ENCODE results near the gene SERPINA6. TPM values are rescaled to one million over a fixed set of nuclear protein-coding genes. Genes with fewer than 3 reads are reported as not detected.
A peak's percentile ranks its signal among the peaks of the same experiment; 100 is the strongest.
"Not testable (repeated sequence)": the region's sequence is repeated elsewhere in the genome, so short reads cannot be mapped to it uniquely, and the experiment has no call there.

Gene SERPINA6, protein sequence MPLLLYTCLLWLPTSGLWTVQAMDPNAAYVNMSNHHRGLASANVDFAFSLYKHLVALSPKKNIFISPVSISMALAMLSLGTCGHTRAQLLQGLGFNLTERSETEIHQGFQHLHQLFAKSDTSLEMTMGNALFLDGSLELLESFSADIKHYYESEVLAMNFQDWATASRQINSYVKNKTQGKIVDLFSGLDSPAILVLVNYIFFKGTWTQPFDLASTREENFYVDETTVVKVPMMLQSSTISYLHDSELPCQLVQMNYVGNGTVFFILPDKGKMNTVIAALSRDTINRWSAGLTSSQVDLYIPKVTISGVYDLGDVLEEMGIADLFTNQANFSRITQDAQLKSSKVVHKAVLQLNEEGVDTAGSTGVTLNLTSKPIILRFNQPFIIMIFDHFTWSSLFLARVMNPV
- not detected in 2 replicates for total RNA-seq (2014; rRNA removed; shearing (Covaris generic))

DNA sequence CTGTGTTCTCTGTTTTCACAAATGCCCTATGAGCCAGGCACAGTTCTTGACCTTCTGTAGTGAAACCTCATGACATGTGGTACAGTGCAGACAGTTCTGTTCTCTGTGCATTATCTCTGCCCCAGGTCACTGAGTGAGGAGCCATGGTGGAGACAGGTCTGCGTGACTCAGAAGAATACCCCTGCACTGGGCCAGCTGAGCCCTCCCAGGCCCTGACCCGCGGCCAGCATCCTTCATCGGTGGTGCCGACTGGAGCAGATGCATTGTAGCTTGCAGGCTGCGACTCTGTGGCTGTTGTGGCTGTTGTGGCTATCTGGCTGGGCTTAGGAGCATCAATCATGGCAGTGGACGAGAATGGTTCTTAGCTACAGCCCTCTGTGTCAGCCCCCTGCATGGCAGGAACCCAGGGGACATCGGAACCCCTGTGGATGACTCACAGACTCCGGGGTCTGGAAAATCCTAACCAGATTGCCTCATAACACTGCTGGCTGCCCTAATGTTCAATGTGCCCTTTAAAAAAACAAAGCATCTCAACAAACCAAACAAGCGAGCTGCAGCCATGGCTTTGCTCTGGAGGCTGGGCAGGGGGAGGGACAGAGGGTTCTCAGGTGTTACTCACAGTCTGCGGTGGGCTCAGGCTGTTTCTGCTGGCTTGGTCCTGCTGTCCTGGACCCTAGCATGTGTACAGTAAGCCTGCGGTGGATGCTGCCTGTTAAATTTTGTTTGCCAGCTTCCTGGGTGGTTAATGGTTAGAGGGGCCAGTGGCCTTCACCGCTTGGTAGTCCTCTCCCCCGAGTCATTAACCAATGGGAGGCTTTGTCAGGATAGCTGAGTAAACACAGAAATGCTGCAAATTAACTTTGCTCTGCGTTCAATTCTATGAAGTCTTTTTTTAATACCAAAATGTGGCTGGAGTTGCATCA lies at the start of gene SERPINA6:
SERPINA6 (minus strand) TSS at position 689 of the 923 bp plus-strand sequence. CDS start 8,688 bp downstream, outside the sequence.
- H3K9me3 ChIP-seq (replicated peaks), result no peaks in the 10 kb centered on the region
- no peak within 1 kb of the TSS for H3K27ac ChIP-seq
- DNase-seq, result peak in 1 of 2 experiments; percentile 19
- 0 out of 2 replicates have a peak, but pooled peaks cover 5% of the 10 kb centered on the region for H3K4me1 ChIP-seq
- no peaks in the 10 kb centered on the region for H3K36me3 ChIP-seq
- no peak within 1 kb of the TSS for H3K4me3 ChIP-seq
- H3K27me3 ChIP-seq, result no peaks in the 10 kb centered on the region

DNA sequence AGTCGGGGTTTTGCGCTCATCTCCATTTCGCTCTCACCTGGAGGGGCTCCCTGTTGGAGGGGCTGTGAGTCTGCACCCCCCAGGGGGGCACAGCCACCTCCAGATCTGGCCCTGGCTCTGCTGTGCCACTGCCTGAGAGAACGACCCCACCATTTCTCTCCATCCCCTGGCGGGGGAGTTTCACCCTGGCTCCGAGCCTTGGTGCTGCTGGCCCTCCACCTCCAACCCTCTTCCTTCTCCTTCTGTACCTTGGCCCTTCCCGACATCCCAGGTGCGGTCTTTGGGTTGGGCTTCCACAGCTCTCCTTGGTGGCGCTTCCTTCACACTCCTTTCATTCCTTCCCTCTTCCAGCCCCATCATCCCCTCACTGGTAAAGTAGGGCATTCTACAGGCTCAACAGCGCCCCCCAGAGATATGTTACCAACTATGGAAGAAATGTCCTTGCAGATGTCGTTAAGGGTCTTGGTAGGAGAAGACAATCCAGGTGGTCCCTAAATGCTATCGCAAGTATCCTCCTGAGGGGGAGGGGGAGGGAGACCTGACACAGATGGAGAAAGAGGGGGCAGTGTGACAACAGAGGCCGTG lies 49.0 kb upstream of the SERPINA6 start:
- no peak overlapping the region for H3K4me3 ChIP-seq
- no peaks in the 10 kb centered on the region for H3K36me3 ChIP-seq
- no peaks in the 10 kb centered on the region; the same call in 1 of the 2 replicates for H3K4me1 ChIP-seq
- no peaks in the 10 kb centered on the region for H3K9me3 ChIP-seq (replicated peaks)
- H3K27me3 ChIP-seq, result no peaks in the 10 kb centered on the region
- no peak overlapping the region for H3K27ac ChIP-seq
- DNase-seq, result peak in 1 of 2 experiments; percentile 12

DNA sequence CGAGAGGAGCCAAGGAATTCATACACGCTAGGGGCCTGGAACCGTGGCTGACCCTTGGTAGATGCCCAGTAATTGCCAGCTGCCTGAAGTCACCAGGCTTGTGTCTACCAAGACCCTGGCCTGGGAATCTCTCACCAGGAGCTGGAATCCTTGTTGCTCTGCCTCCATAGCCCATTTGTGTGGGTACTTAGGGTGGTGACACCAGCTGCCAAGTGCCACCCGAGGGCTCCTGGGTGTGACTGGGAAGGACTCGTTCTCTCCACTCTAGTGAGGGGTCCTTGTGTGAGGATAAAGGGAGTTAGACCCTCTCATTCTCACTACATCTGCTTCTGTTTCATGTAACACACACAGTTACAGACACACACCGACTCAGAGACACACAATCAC lies 47.4 kb upstream of the SERPINA6 start:
- Histone ChIP-seq H3K27me3 (no peaks in the 10 kb centered on the region), H3K9me3 (replicated peaks) (no peaks in the 10 kb centered on the region), H3K27ac (no peak overlapping the region), H3K36me3 (no peaks in the 10 kb centered on the region), H3K4me1 (no peaks in the 10 kb centered on the region; the same call in 1 of the 2 replicates), H3K4me3 (no peak overlapping the region)
- no peak for DNase-seq

DNA sequence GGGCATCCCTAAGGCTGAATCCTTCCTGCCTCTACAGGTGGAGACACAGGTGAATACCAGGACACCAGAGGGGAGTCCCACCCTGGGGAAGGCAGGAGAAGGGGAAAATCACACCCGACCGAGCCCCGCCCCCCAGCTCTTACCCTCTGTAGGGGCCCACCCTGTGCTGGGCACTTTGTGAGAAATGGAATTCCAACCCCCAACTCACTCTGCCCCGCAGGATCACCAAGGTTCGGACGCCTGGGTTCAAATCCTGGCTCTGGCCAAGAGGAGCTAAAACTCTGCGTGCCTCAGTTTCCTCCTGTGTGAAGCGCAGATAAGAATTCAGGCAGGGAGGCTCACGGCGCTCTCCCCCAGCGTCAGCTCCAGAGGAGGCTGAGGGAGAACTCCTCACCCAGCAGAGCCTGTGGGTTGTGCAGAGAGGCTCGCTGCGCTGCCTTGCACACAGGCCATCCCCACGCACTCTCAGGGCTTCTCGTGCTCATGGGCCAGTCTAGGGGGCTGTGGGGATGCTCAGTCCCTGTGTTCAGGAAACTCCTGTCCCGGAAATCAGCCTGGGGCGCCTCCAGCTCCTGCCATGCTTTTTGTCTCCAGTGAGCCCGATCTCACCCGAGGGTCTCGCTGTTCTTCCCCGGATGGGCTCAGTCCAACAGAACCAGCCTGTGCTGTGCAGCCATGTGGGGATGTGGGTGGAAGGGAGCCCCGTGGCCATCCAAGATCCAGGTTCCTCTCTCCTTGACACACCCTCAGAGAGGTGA lies 46.8 kb upstream of the SERPINA6 start:
- not testable (repeated sequence) for H3K27me3 ChIP-seq; H3K4me1 ChIP-seq; DNase-seq; H3K36me3 ChIP-seq; H3K9me3 ChIP-seq (replicated peaks); H3K4me3 ChIP-seq; H3K27ac ChIP-seq

DNA sequence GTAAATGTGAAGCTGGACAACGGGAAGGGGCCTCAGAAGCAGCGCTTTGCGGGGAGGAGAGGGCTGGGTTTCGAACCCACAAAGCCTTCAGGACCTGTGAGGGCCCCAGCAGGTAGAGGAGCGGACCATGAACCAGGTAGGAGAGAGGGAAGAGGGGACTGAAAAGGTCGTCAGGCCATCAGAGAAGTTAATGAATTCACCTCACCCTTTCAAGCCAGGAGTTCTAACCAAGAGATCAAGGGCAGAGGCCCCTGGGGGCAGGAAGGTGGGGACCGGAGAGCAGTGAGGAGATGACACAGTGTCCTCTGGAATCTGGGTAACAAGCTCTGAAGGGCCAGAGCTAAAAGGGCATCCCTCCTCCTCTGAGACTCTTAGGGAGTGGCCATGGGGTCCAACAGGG lies 45.8 kb upstream of the SERPINA6 start:
- Histone ChIP-seq H3K9me3 (replicated peaks) (no peaks in the 10 kb centered on the region), H3K4me3 (no peak overlapping the region), H3K4me1 (no peaks in the 10 kb centered on the region), H3K27ac (no peak overlapping the region), H3K36me3 (no peaks in the 10 kb centered on the region), H3K27me3 (no peaks in the 10 kb centered on the region)
- DNase-seq, result no peak

DNA sequence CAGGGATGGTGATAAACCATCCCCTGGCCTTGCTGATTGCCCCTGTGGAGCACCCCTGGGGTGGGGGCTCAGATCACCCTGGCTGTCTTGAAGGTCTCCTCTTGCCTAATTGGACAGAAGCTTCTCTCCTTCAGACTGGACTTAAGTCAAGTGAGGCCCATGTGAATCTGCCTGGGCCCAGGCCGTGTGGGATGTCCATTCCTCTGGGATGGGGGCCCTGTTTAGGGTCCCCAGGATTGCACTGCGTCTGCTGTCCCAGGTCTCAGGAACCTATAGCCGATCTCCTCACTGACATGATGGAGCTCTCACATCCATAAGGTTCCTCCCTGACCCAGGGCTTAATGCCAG lies 45.1 kb upstream of the SERPINA6 start:
- H3K27ac ChIP-seq, result no peak overlapping the region
- H3K36me3 ChIP-seq, result no peaks in the 10 kb centered on the region
- H3K9me3 ChIP-seq (replicated peaks), result no peaks in the 10 kb centered on the region
- H3K27me3 ChIP-seq, result no peaks in the 10 kb centered on the region
- DNase-seq, result no peak
- H3K4me1 ChIP-seq, result no peaks in the 10 kb centered on the region
- H3K4me3 ChIP-seq, result no peak overlapping the region

DNA sequence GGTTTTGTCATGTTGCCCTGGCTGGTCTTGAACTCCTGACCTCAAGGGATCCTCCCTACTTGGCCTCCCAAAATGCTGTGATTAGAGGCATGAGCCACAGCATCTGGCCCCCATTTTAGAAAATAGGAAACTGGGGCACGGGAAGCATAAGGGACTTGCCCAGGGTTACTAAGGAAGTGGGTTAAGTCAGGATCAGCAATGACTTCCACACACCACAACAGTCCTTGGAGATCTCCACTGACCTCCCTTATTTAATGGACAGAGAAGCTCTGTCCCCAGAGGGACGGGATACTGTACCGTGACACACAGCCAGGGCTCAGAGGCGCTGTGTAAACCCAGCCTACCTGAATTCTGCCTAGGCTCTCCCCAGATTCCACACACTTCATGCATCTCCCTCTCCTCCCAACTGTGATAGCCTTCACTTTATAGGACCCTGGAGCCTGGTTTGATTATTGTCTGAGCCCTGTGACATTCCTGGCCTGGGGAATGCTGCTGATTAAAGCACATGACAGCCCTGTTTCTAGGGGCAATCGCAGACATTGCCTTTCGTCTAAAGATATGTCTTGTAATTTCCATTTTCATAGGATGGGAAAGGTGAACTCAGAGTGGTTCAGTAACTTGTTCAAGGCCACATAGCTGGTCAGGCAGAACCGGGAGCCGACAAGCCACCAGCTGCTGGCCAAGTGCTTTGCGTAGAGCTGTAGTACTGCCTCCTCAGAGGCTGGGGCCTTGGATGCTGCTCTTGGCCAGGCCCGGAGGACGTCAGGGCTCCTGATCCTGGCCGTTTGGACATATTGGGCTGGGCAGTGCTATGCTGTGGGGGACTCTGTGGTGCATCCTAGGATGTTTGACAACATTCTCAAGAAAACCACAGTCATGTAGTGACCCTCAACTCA lies 44.5 kb upstream of the SERPINA6 start:
- no peak overlapping the region for H3K4me3 ChIP-seq
- H3K27ac ChIP-seq, result no peak overlapping the region

DNA sequence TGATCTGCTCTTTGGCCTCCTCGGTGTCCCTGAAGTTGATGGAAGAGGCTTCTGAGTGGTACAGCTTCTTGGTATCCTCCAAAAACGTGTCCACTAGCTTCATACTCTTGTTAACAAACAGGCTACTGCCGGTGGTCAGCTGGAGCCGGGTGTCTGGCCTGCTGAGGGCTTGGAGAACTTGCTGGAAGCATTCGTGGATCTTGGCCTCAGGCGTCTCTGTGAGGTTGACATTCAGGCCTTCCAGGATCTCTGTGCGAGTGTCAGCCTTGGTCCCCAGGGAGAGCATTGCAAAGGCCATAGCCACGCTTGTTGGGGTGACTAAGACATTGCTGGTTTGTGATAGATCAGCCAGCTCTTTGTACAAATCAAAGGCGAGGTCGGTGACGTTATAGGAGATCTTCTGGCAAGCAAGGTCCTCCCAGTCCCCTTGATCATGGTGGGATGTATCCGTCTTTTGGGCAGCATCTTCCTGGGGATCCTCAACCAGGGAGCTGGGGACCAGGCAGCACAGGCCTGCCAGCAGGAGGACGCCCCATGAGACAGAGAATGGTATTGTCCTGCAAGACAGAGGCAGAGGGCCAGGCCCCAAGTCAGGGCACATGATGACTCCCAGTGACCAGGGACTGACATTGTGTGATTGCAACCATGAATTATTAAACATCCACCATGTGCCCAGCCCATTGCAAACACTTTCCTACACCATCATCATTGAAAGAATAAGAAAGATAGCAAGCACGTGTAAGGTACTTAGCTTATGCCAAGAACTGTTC lies 43.2 kb upstream of the SERPINA6 start, which contains the start of gene SERPINA2:
SERPINA2 (minus strand) TSS at position 553 of the 770 bp plus-strand sequence.
- Histone ChIP-seq H3K27ac (no peak within 1 kb of the TSS), H3K4me1 (no peaks in the 10 kb centered on the region), H3K36me3 (no peaks in the 10 kb centered on the region), H3K27me3 (no peaks in the 10 kb centered on the region), H3K9me3 (replicated peaks) (no peaks in the 10 kb centered on the region), H3K4me3 (no peak within 1 kb of the TSS)
- no peak for DNase-seq

More for the DNA sequence above, 44.5 kb upstream of the SERPINA6 start:
- H3K36me3 ChIP-seq, result no peaks in the 10 kb centered on the region
- no peak for DNase-seq
- no peaks in the 10 kb centered on the region for H3K4me1 ChIP-seq
- H3K27me3 ChIP-seq, result no peaks in the 10 kb centered on the region
- H3K9me3 ChIP-seq (replicated peaks), result no peaks in the 10 kb centered on the region

DNA sequence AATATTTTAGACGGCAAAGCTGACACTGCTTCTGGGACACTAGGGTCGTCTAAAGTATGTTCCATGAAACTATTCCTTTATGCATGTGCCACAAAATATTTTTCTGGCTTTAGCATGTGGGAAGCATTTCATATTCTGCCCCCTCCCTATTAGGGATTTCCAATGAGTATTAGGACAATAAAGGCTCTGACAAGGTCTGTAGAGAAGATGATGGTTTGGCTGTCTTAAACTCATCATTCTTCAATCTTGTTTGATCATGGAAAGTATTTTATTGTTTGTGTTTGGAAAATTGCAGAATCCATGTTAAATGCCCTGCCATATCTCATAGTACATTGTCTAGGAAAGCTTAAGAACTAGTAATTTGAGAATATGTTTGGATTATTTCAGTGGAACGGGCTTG lies 42.5 kb upstream of the SERPINA6 start:
- Histone ChIP-seq H3K4me1 (no peaks in the 10 kb centered on the region), H3K4me3 (no peak overlapping the region), H3K9me3 (replicated peaks) (no peaks in the 10 kb centered on the region), H3K27me3 (no peaks in the 10 kb centered on the region), H3K27ac (no peak overlapping the region), H3K36me3 (no peaks in the 10 kb centered on the region)
- no peak for DNase-seq

DNA sequence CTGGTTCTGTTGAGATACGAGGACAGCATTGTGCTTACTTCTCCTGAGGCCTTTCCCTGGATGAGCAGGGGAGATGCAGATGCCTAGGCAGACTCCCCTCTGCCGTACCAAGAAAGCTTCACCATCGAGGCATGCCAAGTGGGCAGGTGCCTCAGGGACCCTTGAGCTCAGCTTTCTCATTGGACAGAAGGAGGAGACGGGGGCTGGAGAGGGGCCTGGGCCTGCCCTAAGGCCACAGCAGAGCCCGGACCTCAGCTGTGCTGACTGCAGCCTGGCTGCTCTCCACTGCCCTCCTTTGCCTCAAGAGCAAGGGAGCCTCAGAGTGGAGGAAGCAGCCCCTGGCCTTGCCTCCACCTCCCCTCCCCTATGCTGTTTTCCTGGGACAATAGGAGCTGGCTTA lies 41.8 kb upstream of the SERPINA6 start:
- Histone ChIP-seq H3K36me3 (no peaks in the 10 kb centered on the region), H3K4me3 (no peak overlapping the region), H3K4me1 (no peaks in the 10 kb centered on the region), H3K27ac (no peak overlapping the region), H3K9me3 (replicated peaks) (no peaks in the 10 kb centered on the region), H3K27me3 (no peaks in the 10 kb centered on the region)
- no peak for DNase-seq

DNA sequence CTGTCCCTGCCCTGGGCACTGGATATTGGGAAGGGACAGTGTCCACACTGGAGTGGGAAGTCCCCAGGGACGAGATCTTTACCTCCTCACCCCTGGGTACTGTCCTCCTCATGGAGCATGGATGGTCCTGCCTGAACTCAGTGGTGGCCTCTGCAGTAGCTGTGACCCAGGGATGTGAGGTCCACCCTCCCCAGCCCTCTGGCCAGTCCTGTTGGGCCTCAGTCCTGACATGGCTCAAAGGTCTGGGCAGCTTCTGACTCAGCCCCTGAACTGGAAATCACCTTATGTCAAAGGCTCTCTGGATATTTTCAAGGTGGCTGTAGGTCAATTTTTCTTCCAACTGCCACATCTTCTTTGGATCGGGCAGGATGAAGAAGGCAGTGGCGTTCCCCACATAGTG lies 40.9 kb upstream of the SERPINA6 start:
- Histone ChIP-seq H3K4me3 (no peak overlapping the region), H3K4me1 (no peaks in the 10 kb centered on the region), H3K36me3 (no peaks in the 10 kb centered on the region)

DNA sequence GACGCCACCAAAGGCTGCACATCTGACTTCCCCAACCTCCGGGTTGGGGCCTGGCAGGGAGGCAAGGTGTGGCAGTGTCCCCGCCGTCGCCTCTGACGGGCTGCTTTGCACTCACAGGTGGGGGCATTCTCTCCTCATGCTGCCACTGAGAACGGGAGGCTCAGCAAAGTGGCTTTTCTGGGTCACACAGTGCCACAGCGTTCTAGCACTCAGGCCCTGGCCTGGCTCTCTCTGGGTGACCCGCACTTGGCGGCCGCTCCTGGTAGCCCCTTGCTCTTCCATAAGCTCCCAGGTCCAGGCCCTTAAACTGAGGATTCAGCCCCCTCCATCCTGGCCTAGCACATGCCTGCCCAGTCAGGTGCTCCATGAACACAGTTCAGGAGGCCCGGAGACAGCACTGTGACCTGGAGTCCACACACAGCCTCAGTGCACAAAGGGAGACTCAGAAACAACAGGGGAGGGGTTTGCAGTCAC lies 40.1 kb upstream of the SERPINA6 start:
- Histone ChIP-seq H3K27me3 (no peaks in the 10 kb centered on the region), H3K9me3 (replicated peaks) (no peaks in the 10 kb centered on the region), H3K27ac (no peak overlapping the region), H3K4me1 (no peaks in the 10 kb centered on the region), H3K4me3 (no peak overlapping the region), H3K36me3 (no peaks in the 10 kb centered on the region)
- no peak for DNase-seq

More for the DNA sequence above, 40.9 kb upstream of the SERPINA6 start:
- Histone ChIP-seq H3K9me3 (replicated peaks) (no peaks in the 10 kb centered on the region), H3K27ac (no peak overlapping the region), H3K27me3 (no peaks in the 10 kb centered on the region)
- no peak for DNase-seq

DNA sequence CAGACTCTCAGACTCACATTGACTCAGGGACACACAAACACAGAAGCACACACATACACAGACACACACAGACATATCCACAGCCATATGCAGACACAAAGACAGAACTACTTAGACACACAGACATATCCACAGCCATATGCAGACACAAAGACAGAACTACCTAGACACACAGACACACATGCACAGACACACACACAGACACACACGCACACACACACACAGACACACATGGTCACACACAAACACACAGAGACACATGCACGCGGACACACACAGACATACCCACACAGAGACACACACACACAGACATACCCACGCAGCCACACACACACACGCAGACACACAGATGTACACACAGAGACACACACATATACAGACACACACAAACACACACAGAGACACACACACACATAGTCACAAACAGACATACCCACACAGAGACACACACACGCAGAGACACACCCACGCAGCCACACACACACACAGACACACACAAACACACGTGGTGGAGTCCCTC lies 39.5 kb upstream of the SERPINA6 start:
- H3K27me3 ChIP-seq, result no peaks in the 10 kb centered on the region
- H3K9me3 ChIP-seq (replicated peaks), result no peaks in the 10 kb centered on the region
- no peak overlapping the region for H3K27ac ChIP-seq
- H3K4me3 ChIP-seq, result no peak overlapping the region
- H3K36me3 ChIP-seq, result no peaks in the 10 kb centered on the region
- H3K4me1 ChIP-seq, result no peaks in the 10 kb centered on the region
- no peak for DNase-seq
